Stimulated activated CD4-positive, alpha-beta T cell treated with anti-CD3 and anti-CD28 coated beads, Interleukin-1b, Interleukin-23, amount 100 ng/mL, for 4 hours (primary cell): ENCODE results near the gene MYO1D.
A peak's percentile ranks its signal among the peaks of the same experiment; 100 is the strongest.
"Not testable (repeated sequence)": the region's sequence is repeated elsewhere in the genome, so short reads cannot be mapped to it uniquely, and the experiment has no call there.

Source experiments
- DNase-seq, 2 donors: peaks; one replicate each; pipeline ENCODE4 v3.0.0-alpha.2; 2020; ENCODE audit warnings: low read depth in 2 of 2

The MYO1D gene

DNA sequence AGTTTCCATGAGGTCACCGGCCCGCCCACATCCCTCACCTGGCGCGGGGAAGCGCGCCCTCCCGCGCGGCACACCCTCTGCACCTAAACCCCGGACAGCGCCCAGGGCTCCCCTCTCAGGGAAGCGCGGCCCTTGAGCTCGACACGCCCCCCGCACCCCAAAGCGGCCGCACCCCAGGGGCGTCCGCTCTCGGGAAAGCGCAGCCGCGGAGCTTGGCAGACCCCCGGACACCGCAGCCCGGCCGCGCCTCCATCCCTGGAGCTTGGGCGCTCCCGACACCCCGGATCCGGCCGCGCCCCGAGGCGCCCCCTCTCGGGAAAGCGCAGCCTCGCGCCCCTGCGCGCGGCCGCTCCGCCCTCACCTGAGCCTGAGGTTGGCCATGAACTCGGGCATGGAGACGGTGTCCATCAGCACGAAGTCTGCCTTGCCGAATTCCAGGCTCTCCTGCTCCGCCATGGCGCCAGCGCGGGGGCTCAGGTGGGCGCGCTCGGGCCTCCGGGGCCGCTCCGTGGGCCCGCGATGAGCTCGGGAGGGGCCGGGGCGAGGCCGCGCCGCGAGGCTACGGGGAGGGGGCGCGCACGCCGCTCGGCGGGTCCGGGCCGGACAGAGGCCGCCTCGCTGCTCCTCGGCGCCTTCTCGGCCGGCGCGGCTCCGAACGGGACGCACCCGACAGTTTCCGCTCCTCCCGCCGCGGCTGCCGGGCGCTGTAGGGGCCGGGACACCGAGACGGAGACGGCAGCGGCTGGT, at the start of gene MYO1D:
Gene MYO1D (minus strand): TSS at position 708 of the 747 bp plus-strand sequence. CDS start 252 bp downstream, at position 456.
- peak; percentile 60 to 63 for DNase-seq

DNA sequence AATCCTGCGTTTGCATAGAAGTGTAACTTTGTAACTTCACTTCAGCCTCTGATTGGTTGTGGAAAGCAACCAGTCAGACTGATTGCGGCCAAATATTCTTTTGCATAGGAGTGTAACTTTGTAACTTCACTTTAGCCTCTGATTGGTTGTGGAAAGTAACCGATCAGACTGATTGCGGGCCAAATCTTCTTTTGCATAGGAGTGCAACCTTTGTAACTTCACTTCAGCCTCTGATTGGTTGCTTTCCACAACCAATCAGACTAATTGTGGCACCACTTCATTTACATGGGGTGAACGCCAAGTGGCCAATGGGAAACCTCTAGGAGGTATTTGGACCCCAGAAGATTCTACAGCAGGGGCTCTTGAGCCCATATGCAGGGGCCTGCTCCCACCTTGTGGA, 49.3 kb upstream of the MYO1D start:
- no peak for DNase-seq

DNA sequence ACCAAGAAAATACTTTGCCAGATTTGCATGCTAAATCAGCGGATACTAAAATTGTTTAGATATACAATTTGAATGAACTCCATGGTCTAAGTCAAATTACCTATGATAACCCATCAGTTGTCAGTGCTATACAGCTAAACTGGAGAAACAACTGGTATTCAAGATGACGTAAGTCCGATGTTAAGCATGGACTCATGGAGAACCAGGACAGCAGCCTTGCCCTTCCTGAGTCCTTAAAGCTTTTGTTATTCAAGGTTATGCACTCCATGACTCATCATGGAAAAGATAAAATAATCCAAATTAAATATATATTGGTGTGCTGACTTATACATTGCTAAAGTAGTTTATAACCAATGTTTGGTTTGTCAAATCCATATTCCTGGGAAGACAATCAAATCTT, 47.0 kb upstream of the MYO1D start:
- not testable (repeated sequence) for DNase-seq

DNA sequence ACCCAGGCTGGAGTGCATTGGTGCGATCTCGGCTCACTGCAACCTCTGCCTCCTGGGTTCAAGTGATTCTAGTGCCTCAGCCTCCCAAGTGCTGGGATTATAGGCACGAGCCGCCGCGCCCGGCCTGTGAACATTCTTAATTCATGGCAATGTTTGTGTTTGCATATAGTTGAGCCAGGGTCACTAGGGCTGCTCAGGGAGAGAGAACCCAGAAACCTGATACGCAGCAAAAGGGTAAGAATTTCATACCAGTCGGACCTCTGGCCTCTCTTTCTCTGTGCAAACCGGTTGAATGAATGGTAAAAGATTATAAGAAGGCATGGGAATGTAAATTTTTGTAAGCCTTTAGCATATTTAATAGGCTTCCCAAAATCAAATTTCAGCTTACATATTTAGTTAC, 44.1 kb upstream of the MYO1D start:
- DNase-seq, result no peak

DNA sequence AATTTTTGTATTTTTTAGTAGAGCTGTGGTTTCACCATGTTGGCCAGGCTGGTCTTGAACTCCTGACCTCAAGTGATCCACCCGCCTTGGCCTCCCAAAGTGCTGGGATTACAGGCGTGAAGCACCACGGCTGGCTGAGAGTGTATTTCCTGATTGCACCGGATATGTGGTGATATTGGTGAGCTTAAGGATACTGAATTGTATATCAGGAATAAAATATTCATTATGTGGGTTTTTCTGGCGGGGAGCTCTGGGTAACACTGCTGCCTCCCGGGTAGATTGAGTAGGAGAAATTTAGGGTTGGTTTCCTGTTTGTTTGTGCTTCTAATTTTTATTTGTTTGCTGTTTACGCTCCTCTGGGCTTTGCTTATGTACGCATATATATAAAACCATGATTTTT, 43.4 kb upstream of the MYO1D start:
- DNase-seq, result no peak

DNA sequence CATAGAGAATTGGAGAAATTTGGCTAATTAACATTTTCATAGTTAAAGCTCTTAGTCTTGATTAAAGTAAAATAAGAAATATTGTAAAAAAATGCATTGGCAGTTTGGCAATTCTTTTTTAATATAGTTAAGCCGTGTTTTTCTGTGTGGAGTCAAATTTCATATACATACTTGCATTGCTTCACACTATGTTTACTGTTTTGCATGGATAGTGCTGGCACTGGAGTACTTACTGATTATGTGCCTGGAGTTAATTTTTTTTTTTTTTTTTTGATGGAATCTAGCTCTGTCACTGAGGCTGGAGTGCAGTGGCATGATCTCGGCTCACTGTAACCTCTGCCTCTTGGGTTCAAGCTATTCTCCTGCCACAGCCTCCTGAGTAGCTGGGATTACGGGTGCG, 43.0 kb upstream of the MYO1D start:
- not testable (repeated sequence) for DNase-seq

DNA sequence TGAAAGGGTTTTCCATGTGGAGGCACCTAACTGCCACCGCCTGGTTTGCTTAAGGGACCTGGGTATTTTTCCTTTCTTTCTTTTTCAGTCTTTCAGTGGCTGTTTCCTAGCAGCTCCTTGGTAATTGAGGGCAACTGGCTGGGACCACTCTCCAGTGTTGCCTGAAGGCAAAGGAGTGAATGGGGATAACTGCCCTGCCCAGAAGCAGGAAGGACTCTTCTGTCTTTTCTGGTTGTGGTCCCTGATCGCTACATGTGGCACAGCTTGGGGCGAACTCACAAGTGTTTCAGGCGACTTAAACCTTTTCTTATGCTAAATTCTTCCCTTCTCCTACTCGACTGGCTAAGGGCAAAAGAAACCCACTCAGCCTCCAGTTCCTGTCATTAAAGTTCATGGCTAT, 40.9 kb upstream of the MYO1D start:
- no peak for DNase-seq

DNA sequence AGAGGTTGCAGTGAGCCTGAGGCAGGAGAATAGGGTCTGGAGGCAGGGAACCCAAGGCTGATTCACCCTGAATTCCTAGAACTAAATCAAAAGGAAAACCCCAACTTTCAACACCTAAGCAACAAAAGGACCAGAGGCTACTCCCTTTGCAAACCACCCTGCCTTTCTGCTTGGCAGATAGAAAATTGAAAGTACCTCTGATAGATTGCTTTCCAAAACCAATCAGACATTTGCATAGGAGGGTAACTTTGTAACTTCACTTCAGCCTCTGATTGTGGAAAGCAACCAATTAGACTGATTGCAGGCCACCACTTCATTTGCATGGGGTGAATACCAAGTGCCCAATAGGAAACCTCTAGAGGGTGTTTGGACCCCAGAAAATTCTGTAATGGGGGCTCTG, 40.2 kb upstream of the MYO1D start:
- DNase-seq, result no peak

DNA sequence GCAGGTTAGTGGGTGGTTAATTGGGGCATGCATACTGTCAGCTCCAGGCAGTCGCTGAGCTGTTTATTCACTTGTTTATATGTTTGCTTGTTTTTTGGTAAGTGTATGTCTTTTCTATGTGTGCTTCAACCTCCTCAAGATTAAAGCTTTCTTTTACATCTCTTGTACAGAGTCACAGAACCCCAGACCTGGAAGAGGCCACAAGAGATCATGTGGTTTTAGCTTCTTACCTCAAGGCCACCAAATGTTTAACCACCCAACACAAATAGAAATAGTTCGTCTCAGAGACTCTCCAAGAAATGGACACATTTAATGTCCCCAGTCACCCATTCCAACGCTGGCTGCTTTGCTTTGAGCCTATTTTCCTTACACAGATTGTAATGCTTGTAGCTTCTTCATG, 39.2 kb upstream of the MYO1D start:
- DNase-seq, result no peak

DNA sequence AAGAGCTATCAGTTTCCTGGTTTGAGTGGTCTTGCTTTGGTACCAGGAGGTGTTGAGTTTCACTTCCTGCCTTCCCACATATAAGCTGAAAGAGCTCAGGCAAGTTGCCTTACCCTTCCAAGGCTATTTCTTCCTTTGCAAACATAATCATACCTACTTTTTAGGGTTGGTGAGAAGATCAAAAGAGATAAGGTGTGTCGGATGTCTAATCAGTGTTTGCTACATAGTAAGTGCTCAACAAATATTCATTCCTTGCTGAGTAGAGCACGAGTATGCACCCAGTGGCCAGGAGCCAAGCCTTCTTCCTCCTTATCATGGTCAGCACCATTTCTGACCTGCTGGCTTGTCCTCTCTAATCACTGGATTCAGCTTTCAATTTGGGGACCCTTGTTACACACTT, 38.3 kb upstream of the MYO1D start:
- DNase-seq, result no peak

DNA sequence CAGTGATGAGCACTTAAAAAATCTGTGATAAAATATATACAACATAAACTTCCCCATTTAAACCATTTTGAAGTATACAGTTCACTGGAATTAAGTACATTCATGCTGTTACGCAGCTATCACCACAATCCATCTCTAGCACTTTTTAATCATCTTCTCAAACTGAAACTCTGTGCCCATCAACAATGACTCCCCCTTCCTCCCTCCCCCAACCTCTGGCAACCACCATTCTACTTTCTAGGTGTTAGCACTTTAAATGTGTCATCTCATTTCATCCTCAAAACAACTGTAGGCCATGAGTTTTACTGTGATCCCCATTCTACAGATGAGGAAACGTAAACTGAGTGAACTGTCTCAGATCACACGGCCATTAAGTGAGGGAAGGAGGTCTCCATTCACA, 37.3 kb upstream of the MYO1D start:
- no peak for DNase-seq

DNA sequence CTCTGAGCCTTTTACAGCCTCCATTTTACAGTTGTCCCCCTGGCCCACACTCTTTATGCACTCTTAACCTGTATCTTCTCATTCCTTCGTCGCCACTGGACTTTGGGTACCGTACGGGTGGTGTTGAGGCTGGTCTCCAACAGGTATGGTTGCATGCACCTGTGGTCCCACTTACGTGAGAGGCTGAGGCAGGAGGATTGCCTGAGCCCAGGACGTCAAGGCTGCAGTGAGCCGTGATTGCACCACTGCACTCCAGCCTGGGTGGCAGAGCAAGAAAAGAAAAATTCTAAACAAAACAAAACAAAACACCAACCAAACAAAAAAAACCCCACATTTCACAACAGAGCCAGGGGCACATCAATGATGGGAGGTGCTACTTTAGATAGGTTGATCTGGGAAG, 36.7 kb upstream of the MYO1D start:
- DNase-seq, result no peak

DNA sequence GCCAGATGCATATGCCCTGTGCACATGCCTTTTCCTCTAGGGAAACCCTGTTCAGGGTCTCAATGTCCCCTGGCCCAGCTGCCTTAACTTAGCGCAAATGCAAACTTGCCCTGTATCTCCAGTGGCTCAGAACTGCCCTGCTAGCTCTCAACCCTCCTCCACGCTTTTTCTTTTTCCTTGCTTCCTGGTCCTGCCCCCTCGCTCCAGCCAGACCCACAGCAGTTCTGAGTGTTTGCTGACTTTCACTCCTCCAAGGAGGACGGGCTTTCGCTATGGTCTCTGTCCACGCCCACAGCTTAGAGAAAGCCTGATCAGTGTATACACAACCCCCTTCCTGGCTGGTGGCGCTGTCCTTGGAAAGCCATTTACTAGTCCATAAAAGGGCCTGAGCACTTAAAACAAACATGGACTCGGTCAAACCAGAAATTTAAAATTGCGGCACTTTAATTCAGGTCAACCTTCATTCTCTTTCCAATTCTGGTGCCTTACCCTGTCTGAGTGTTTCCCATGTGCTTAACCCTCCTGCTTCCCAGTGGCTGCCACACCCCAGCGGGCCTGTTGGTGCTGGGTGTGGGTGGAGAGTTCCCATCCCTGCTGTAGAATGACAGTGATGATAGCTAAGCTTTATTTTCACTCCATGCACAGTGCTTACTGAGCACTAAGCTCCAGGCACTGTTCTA, 35.4 kb upstream of the MYO1D start:
- no peak for DNase-seq

DNA sequence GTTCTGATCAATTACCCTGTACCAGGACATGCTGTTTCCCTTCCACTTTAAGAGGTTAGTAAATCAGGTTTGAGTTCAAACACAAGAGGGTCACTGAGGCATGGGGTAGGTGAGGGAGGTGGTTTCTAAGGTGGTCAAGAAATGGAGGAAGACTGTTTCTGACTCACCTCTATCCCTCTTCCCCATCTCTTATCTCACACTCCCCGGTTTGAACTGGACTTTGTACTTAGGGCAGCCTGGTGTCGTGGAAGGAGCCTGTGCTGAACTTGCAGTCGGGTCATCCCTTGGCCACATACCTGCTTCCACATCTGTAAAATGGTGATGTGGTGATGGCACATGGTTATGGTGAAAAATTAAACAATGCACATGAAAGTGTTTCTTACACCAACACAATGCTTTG, 33.8 kb upstream of the MYO1D start:
- DNase-seq, result no peak

DNA sequence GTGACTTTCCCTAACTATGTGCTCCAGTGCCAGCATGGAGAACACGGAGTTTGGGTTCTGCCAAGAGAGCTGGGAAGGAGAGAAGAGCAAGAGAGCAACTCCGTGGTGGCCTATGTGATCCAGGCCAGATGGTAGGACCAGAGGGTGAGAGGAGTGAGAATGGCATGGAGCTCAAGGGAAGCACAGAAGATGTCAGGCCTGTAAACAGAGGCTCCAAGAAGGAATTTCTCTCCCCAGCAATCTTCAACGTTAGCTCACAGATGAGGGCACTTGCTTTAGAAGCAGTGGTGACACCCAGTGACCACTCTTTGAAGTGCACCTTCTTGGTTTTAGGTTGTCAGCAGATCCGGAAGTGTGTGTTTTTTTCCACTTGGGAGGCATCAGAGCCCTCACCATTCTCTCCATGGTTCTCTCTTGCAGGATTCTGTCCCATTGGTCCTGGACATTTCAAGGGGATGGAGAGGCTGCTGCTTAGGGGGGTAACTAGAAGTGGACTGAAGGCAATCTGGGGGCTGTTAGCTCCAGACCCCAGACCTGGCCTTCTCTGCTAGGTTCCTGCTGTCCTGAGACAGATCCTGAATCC, 33.0 kb upstream of the MYO1D start:
- peak; percentile 6 to 15 for DNase-seq

DNA sequence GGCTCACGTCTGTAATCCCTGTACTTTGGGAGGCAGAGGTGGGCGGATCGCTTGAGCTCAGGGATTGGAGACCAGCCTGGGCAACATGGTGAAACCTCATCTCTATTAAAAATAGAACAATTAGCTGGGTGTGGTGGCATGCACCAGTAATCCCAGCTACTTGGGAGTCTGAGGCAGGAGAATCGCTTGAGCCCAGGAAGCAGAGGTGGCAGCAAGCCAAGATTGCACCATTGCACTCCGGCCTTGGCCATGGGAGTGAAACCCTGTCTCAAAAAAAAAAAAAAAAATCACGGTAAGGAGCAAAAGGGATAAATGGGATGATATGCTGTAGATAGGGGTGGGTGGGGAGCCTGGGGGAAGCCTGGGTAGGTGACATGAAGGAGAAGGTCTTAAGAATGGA, 30.7 kb upstream of the MYO1D start:
- DNase-seq, result no peak

DNA sequence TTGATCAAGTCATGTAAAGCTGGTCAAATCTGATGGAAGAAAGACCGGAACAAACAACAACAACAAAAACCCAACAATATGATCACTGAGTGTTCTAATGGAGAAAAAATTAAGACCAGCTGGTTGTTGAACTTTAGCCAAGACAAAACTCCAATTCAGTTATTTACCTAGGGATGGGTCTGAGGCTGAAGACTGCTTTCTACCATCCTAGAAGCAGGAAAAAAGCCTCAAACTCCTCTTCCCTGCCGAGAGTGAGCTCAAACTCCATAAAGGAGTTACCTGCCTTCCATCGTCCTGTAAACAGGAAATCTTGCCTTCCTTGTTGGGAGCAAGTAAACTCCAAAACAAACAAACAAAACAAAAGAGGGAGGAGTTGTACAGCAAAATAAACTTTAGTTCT, 28.0 kb upstream of the MYO1D start:
- DNase-seq, result no peak

DNA sequence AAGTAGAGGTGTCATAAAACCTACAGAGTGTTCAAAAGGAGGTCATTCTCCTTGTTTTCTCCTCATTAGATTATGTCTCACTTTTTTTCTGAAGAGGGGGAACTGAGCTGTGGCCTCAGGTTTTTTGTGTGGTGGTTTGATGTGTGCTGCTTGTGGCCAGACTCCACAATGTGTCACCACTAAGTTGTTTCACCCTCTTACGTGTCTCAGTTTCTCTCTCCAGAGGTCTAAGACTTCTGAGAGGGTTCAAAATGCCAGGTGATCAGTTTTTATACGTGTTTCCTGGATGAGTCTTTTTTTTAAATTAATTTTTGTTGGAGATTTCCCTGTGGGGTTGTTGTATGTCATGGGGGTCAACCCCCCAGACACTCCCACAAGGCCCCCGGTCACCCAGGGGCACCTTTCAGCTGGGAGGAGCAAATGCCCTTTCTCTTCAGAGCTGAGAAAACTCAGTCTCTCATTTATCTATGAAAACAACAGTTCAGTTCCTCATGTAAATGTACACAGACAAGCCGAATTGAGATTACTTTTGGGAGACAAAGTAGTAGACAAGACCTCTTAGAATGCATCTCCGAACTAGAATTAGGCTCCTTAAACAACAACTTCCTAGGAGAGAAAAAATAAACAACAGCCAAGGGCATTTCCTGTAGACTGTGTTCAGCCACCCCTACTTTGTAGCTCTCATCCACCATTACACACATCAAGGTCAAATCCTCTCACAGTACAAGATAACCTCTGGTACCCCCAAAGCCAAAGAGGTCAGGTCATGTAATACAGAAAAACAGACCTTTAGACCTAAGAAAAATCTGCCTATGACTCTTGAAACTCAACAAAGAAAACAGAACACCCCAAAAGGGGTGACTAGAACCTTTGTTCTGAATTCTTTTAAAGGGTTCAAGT, 27.1 kb upstream of the MYO1D start:
- no peak for DNase-seq

DNA sequence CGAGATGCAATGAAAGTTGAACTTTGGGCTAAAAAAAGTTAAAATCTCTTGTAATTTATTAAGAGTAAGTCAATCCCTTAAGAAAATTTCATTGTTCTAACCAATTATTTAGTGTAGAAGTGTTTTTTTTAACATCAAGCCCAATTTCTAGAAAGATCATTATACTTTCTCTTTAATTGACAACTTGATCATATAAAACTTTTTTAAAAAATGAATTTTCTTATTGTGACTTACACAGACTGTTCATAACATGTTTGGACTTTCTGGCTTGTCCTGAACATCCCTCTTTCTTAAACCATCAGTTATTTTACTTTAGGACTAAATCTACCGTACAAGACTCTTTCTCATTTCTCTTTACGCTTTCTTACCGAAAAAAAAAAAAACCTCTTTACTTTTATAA, 24.8 kb upstream of the MYO1D start:
- no peak for DNase-seq

DNA sequence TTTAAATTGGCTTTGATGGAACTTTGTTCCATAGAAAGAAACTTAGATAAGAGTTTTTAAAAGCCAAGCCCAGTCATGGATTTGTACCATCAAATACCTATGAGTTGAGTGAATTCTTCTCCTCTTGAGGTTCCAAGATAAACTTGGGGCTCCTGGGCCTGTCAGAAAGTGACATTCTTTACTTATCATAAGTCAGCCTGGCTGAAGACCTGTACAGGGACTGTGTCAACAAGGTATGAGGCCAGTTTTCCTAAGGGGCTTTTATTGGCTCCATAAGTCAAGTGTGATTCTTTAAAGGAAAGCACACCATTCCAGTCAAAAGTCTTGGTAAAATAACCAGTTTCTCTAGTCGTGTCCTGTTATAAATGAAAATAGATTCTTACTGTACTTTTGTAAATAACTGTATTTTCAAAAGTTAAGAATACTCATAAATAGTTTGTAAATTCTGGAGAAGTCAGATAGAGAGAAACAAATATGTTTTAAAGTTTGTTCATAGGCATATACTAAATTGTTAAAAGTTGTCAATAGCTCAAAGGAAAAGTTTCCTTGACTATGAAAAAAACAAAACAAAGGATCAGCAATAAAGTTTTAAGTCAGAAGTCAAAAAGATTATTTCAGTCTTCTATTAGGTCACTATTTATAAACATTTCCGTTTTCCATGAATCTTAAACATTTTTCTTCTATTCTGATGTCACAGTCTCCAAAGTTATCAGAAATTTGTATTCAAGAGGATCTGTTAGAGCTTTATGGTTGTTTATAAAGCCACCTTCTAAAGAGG, 22.5 kb upstream of the MYO1D start:
- no peak for DNase-seq

DNA sequence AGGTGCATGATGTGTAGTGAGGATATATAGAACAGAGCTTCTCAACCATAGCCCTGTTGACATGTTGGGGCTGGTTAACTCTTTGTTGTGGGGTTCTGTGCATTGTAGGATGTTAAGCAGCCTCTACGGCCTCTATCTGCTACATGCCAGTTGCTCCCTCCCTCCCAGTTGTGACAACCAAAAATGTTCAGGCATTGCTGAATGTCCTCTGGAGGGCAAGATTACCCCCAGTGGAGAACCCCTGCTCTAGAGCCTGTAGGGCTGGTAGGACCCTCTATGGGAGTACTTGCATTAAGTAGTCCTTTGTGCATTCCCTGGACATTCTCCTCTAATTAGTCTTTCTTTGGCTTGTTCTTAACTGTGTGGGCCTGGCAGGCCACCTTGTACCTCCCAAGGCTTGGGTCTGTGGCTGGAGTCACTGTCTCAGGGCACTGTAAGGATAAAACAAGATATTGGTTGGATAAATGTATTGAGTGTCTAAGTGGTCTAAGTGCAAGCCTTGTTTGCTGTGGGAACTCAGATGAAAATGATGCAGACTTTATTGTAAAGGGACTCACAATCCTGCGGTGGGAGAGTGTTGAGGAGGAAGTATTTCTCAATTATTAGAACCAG, 19.8 kb upstream of the MYO1D start:
- DNase-seq, result no peak
